ENCODE results near the gene TEF.

GRCh38 chr22:41347066-41347859 is 34.5 kb upstream of the TEF start:
- TF ChIP-seq POLR2AphosphoS5 (IDR thresholded peaks at IDR 0.05; ENCODE audit: low read depth): no peak
- no peak for TF ChIP-seq CTCF (IDR thresholded peaks at IDR 0.05; ENCODE audit: insufficient read depth, low read length)
- TF ChIP-seq SPI1 (IDR thresholded peaks at IDR 0.05; ENCODE audit: borderline replicate concordance, low read depth): no peak
- no peak for TF ChIP-seq GABPA (IDR thresholded peaks at IDR 0.05; ENCODE audit: low read depth)
